Right lobe of liver (tissue), 6 donors: ENCODE results near the gene TBXAS1. TPM values are rescaled to one million over a fixed set of nuclear protein-coding genes. Genes with fewer than 3 reads are reported as not detected.
A peak's percentile ranks its signal among the peaks of the same experiment; 100 is the strongest.

Source experiments
- ATAC-seq, 4 donors: fragments of 200-7000 bp; cut with Tn5 transposase; one replicate each; pipeline ENCODE4 v1.9.1; 2020; ENCODE audit warnings: mild to moderate bottlenecking in 4 of 4, moderate library complexity in 4 of 4
- DNase-seq, 3 donors: peaks; one replicate each; pipeline ENCODE4 v3.0.0-alpha.2; 2020
- H3K27ac ChIP-seq, 3 donors: fragments of 200-600 bp; one replicate each; pipeline ENCODE4 v1.8.0; 2022
- H3K27me3 ChIP-seq, 2 donors: fragments of 200-600 bp; one replicate each; pipeline ENCODE4 v1.8.0; 2022
- H3K36me3 ChIP-seq, 4 donors: fragments of 200-600 bp; sonication (generic) in 1 of 4; one replicate each; pipeline versions ENCODE4 v1.5.1 to v1.8.0; 2017 to 2022; ENCODE audit warnings: control low read depth in 1 of 4
- H3K4me1 ChIP-seq, 4 donors: fragments of 200-600 bp; sonication (generic) in 1 of 4; one replicate each; pipeline versions ENCODE4 v1.5.1 to v1.8.0; 2017 to 2022; ENCODE audit warnings: control low read depth in 1 of 4
- H3K4me3 ChIP-seq, 3 donors: fragments of 200-600 bp; one replicate each; pipeline ENCODE4 v1.8.0; 2022
- H3K9me3 ChIP-seq, 4 donors: fragments of 200-600 bp; sonication (generic) in 1 of 4; one replicate each; pipeline versions ENCODE4 v1.5.1 to v1.8.0; 2017 to 2022; ENCODE audit warnings: control low read depth in 1 of 4
- CTCF ChIP-seq, 4 donors: fragments of 200-600 bp in 3 of 4; fragments of 450-650 bp in 1 of 4; IDR thresholded peaks; one replicate each; pipeline versions ENCODE4 v1.5.1 to v1.8.0; 2016 to 2022; ENCODE audit warnings: antibody characterized with exemption in 4 of 4, mild to moderate bottlenecking in 2 of 4
- POLR2A ChIP-seq: fragments of 450-650 bp; IDR thresholded peaks from one replicate; pipeline ENCODE4 v1.6.1; 2017; ENCODE audit warnings: antibody characterized with exemption, mild to moderate bottlenecking
- WGBS: methylation state at CpG from one replicate; pipeline ENCODE4 v1.1.6; 2018; ENCODE audit warnings: low coverage, low lambda C conversion rate; ENCODE audit not compliant: insufficient coverage; ENCODE audit errors: missing lambda C conversion rate; 5-methylcytosine and 5-hydroxymethylcytosine counted together
- intact Hi-C, 2 donors: fragments of 100-400 bp; cut with DNase I; formaldehyde crosslinking; loops; one replicate each; pipeline versions ENCODE4 v1.11.2 to v1.14.1; 2022
- total RNA-seq, 6 experiments: library from RNA; depleted of rRNA in 2 of 6; stranded (reverse); fragments of >200 nt in 2 of 6; fragmentation: NEBNext Ultra II Directional in 3 of 6; extraction: Animal tissue kit (Norgen Biotek cat#: 25700) in 3 of 6; gene quantifications; one replicate each; pipeline versions ENCODE4 v1.1.0 to v1.2.4, GENCODE V29; 2016 to 2023
- donor health status: DM: no; HTN: yes; CAD: no.
- donor health status: DM: no; HTN: no; CAD: no.
- donor health status: DM: no; HTN: no; CAD: no.
- donor health status: DM: no; HTN: yes; CAD: no.
- donor health status: DM: no; HTN: yes; CAD: no.

TBXAS1 gene
- total RNA-seq, 6 experiments from 2014 or later, result 7.6 to 15.6 (median 12.2) TPM

GRCh38 chr7:139896831-139897230 lies 67.8 kb downstream of the TBXAS1 start:
- H3K4me3 ChIP-seq, result no peak overlapping the region
- H3K27ac ChIP-seq, result no peak overlapping the region
- no peaks in the 10 kb centered on the region for H3K9me3 ChIP-seq
- 58% methylated on average over 3 of the region's 6 CpGs for WGBS
- no peak for ATAC-seq
- no peaks in the 10 kb centered on the region for H3K36me3 ChIP-seq
- H3K4me1 ChIP-seq, result no peaks in the 10 kb centered on the region
- no peak for TF ChIP-seq CTCF (IDR thresholded peaks at IDR 0.05)
- no peak for TF ChIP-seq POLR2A
- no peaks in the 10 kb centered on the region for H3K27me3 ChIP-seq
- intact Hi-C loops, result no loop called here
- DNase-seq, result no peak

- Histone ChIP-seq H3K36me3 (no peaks in the 10 kb centered on the region), H3K9me3 (no peaks in the 10 kb centered on the region), H3K4me1 (no peaks in the 10 kb centered on the region), H3K4me3 (no peak overlapping the region), H3K27ac (no peak overlapping the region), H3K27me3 (no peaks in the 10 kb centered on the region)
- WGBS, result 100% methylated on average over 1 of the region's 5 CpGs
- ATAC-seq, result peak in 2 of 4 donors; percentile 9 to 19
- intact Hi-C loops, result no loop called here
- no peak for TF ChIP-seq CTCF (IDR thresholded peaks at IDR 0.05)
- TF ChIP-seq POLR2A, result no peak
- no peak for DNase-seq
Observed at GRCh38 chr7:139897422-139898090, 68.5 kb downstream of the TBXAS1 start.

GRCh38 chr7:139898483-139898882 lies 69.4 kb downstream of the TBXAS1 start:
- no peaks in the 10 kb centered on the region for H3K9me3 ChIP-seq
- no peak for TF ChIP-seq CTCF (IDR thresholded peaks at IDR 0.05)
- TF ChIP-seq POLR2A, result no peak
- no peaks in the 10 kb centered on the region for H3K36me3 ChIP-seq
- H3K4me1 ChIP-seq, result no peaks in the 10 kb centered on the region
- DNase-seq (no peak), ATAC-seq (no peak)
- intact Hi-C loops, result no loop called here
- WGBS, result 86% methylated on average over 3 of the region's 12 CpGs
- H3K4me3 ChIP-seq, result no peak overlapping the region
- H3K27ac ChIP-seq, result no peak overlapping the region
- no peaks in the 10 kb centered on the region for H3K27me3 ChIP-seq

GRCh38 chr7:139899328-139899955 lies 70.4 kb downstream of the TBXAS1 start:
- intact Hi-C loops, result no loop called here
- TF ChIP-seq POLR2A (no peak), CTCF (IDR thresholded peaks at IDR 0.05) (no peak)
- Histone ChIP-seq H3K27ac (no peak overlapping the region), H3K4me1 (no peaks in the 10 kb centered on the region), H3K4me3 (no peak overlapping the region), H3K9me3 (no peaks in the 10 kb centered on the region), H3K36me3 (no peaks in the 10 kb centered on the region), H3K27me3 (no peaks in the 10 kb centered on the region)
- DNase-seq (no peak), ATAC-seq (no peak)
- WGBS, result 100% methylated on average over 3 of the region's 5 CpGs
